OCI-LY7 (cell line): ENCODE data around the gene CTDSPL.

Experiments used
- CTCF ChIP-seq: fragments of 200-600 bp; sonication (generic); conservative IDR thresholded peaks from 2 replicates; pipeline ENCODE4 v1.5.1; 2014; ENCODE audit warnings: mild to moderate bottlenecking, antibody characterized with exemption, low read length, moderate library complexity, mixed read lengths
- EZH2phosphoT487 ChIP-seq: fragments of 200-600 bp; sonication (generic); IDR thresholded peaks from 2 replicates; pipeline ENCODE4 v1.6.1; 2018; ENCODE audit warnings: low read depth, borderline replicate concordance, mild to moderate bottlenecking, mixed run types, antibody characterized with exemption, low read length, moderate library complexity, mixed read lengths

GRCh38 chr3:37907371-37907770, 45.7 kb downstream of the CTDSPL start:
- TF ChIP-seq CTCF (no peak), EZH2phosphoT487 (no peak)
